GM21825 (cell line): ENCODE data around the gene TTC9B.

Experiments
- ATAC-seq: cut with Tn5 transposase; IDR thresholded peaks from one replicate; pipeline ENCODE4 v1.9.1; 2021; ENCODE audit warnings: mild to moderate bottlenecking, moderate library complexity; ENCODE audit not compliant: unreplicated experiment

Gene TTC9B

DNA sequence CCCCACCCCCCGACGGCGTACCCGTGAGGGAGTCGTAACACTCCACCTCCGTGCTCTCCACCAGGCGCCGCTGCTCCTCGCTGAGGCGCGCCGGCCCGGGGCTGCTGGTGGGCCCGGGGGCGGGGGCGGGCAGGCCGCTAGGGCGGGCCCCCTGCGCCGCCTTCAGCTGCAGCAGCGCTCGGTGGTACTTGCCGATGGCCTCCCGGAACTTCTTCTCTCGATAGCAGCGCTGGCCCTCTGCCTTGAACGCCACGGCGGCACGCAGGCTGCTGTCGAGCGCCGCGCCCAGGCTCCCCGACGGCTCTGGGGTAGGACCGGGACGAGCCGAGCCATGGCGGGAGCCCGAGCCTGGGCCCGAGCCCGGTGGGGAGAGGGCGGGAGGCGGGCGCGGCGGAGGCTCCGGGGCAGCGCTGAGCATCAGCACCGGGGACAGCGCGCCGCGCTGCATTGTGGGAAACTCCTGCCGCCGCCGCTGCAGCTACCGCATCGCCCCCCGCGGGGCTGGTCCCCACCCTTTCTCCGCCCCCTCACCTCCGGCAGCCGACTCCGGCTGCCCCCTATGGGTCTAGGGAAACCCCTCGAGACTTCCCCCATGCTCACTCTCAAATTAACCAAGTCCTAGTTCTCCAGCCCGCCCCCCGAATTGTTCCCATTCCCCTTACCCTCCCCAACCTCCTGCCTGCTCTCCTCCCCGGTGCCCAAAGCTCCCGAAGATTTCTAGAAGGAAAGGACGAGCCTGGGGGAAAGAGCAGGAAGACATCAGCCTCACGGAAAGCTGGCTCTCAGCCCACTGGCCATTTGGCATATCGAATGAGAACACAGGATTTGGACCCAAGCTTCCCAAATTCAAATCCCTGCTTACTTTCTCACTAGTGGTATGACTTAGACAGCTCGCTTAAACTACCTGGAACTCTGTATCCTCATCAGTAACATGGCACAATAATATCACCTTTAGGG, at the start of gene TTC9B:
Gene TTC9B, minus strand, starts transcription at position 451 of the 957 bp plus-strand sequence. Its CDS starts 3 bp downstream, at position 448.
- no peak for ATAC-seq

GRCh38 chr19:40267601-40267997, 49.4 kb upstream of the TTC9B start:
- ATAC-seq: no peak

DNA sequence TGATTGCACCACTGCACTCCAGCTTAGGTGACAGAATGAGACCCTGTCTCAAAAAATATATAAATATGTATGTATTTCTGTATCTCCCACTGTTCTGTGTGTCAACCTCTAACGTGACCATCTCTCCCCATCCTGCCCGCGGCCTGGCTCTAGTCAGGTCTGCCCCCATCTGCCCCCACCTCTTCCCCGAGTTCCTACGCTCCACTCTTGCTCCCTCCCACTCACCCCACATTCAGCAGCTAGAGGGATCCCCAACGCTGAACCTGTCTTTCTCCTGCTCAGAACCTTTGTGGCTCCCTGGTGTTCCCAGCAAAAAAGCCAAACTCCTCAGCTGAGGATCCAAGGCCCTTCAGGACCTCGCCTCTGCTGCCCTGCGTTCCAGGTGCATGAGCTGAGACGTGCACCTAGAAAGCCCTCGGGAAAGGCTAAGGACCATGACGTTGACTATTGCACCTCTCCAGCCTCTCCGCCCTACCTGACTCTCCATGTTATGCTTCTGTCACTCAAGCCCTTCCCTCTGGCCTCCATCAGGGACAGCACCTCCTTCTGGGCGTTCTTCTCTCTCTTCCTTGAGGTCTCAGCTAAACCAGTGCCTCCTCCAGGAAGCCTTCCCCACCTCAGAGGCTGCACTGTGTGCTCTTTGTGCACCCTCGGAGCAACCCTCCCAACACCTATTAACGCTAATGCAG, 48.9 kb upstream of the TTC9B start:
- ATAC-seq: no peak

DNA sequence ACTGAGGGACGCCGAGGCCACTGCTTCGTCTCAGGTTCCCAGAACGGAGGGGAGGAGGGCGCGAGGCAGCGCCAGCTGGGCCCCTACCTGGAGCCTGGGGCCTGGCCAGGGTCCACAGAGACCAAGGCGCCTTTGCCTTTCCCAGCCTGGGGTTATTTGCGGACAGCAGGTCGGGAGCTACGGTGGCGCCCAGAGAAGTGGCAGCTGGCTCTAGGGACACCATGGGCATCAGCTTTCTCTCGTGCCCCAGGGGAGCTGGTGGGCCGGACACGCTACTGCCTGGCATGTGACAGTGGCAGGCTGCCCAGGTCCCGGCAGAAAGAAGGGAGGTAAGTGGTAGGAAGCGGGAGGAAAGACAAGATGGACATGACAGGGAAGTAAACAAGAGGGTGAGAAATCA, 47.9 kb upstream of the TTC9B start:
- no peak for ATAC-seq

GRCh38 chr19:40265763-40266099, 47.5 kb upstream of the TTC9B start:
- ATAC-seq: no peak

- no peak for ATAC-seq
Measured at GRCh38 chr19:40265055-40265762, 47.0 kb upstream of the TTC9B start.

DNA sequence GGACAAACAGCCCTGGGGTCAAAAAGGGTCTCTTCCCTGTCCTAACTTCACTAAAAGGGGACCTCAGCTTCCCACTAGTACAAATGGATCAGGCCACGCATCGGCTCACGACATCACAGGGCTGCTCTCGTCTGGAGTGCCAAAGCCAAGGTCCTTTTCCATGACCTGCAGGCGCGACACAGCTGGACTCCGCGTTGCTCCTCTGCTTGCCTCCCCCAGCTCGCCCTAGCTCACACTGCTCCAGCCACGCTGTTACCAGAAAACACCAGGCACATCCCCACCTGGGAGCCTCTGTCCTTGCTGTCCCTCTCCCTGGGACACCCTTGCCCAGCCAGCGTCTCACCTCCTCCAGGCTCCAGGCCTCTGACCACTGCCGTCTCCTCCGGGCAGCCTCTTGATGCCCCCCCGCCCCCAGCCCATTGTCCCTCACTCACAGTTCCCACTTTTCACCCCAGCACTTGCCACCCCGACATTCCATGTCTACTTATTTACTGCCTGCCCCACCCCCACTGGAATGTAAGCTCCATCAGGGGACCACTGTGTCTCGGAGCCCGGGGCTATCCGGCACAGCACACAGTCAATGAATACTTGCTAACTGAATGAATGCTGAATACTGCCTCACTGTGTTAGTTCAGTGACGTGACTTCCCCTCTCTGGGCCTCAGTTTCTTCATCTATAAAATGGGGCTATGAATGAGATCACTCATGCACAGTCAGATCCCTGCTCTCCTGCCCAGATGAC, 46.3 kb upstream of the TTC9B start:
- no peak for ATAC-seq

DNA sequence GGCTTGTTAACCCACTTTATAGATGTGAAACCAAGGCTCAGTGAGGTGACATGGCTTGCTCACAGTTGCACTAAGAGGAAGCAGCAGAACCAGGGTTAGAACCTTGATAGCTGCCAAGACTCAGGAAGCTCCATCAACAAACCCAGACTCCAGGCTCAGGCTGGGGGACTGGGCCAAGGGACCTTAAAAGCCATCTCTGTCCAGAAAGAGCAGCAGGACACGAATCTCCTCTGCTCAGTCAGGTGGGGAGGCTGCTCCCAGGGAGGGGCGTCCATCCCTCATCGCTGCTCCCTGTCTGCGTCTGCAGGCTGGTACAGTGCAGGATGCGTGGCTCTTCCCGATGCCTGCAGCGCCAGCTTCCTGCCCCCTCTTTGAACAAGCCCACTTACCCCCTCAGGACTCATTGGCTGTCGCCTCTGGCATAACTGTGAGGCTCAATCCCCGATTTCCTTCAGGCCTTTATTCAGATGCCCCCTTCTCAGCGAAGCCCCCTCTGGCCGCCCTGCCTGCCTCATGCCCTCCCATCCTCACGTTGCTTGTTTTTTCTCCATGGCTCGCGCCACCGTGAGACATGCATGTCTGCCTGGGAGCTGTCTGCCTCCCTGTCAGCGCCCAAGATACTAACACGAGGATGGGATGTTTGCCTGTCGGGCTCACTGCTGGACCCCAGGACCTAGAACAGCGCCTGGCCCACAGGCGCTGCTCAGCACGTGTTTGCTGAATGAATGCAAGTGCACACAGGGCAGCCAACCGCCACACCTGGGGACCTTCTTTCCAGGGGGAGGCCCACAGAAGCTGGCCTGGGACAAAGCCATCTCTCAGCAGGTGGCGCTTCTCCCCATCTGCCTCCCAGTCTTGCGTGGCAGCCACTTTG, 45.5 kb upstream of the TTC9B start:
- ATAC-seq: no peak

DNA sequence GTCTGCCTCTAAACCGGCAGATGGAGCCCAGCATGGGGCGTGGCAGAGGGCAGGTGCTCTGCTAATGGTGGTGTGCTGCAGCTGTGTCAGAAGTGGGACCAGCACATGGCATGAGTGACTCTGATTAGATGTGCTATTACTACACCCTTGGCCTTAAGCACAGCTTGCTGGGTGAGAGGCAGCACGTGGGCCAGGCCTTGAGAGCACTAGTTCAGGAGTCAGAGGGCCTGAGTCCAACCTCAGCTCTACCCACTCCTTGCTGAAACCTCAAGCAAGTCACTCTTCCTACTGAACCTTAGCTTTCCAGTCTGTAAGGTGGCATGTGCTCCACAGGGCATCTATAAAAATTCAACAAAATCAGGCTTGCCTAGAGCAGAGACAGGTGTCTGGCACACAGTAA, 44.2 kb upstream of the TTC9B start:
- ATAC-seq: no peak

GRCh38 chr19:40261631-40262030, 43.4 kb upstream of the TTC9B start:
- ATAC-seq: no peak

DNA sequence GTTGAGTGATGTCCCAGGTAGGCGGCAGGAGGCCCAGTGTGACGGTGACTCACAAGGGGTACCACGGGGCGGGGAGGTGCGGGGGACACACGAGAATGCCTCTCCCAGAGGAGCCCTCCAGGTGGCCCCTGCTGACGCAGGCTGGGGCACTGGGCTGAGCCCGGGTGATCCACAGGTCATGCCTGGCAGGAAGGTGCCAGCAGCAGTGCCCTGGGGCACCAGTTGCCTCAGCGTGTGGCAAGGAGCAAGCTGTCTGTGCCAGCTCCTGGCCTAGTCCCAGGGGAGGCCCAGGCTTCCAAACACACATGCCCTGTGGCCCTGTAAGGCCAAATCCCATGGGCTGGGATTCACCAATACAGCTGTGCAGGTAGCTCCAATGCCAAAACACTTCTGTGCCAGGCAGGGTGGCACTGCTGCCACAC, 38.9 kb upstream of the TTC9B start:
- no peak for ATAC-seq

GRCh38 chr19:40256512-40256911, 38.3 kb upstream of the TTC9B start:
- no peak for ATAC-seq

DNA sequence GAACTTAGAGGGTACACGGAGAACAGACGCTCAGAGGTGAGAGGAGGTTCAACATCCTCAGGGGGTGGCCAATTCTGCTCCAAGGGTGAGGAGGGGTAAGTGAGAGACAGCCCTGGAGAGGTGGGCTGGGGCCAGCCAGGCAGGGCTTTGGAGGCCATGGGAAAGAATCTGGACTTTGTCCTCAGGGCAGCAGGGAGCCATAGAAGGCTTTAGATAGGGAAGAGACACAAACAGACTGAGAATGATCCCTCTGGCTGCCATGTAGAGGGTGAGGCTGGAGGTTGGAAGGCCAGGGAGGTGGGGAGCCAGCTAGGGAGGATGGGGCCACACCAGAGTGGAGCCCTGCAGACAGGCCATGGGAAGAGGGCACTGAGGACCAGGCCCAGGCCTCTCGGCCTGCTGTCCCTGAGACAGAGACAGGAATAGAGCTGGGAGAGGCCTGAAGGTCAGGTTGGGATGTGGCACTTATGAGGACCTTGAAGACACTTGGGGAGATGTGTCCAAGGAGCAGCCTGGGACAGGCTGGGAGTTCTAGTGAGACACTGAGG, 37.5 kb upstream of the TTC9B start:
- no peak for ATAC-seq

GRCh38 chr19:40254714-40255418, 36.7 kb upstream of the TTC9B start:
- no peak for ATAC-seq

DNA sequence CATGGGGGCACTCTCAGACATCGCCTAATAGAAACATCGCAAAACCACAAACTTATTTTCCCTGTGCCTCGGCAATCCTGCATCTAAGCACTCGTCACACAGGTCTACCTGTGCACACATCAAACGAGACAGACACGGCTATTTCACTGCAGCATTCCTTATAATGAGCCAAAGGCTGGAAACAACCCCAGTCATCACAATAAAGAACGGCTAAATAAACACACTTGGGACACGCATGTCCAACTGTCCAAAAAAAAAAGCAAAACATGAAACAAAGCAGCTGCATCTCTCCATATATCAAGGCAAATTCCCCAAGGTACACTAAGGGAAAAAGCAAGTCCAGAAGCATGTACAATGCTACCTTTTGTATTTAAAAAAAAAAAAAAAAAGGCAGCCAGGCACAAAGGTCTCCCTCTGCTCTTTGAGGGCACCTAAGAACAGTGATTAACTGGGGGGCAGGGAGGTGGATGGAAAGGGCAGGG, 35.5 kb upstream of the TTC9B start:
- no peak for ATAC-seq

DNA sequence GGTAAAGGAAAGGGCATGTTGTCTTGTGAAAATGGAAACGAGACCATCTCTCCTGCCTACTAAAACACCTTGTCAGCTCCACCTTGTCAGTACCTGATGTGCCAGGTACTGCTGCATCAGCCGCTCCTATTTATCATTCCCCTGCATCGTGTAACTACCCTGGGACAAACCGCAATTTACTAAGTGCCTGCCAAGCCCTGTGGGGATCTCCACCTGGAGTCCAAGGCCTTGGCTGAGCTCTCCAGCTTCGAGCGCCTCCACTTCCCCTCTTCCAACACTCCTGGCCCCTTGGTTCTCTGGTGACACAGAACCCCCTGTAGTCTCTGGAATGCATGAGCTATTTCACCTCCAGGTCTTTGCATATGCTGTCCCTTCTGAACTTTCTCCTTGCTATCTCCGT, 34.2 kb upstream of the TTC9B start:
- ATAC-seq: no peak

DNA sequence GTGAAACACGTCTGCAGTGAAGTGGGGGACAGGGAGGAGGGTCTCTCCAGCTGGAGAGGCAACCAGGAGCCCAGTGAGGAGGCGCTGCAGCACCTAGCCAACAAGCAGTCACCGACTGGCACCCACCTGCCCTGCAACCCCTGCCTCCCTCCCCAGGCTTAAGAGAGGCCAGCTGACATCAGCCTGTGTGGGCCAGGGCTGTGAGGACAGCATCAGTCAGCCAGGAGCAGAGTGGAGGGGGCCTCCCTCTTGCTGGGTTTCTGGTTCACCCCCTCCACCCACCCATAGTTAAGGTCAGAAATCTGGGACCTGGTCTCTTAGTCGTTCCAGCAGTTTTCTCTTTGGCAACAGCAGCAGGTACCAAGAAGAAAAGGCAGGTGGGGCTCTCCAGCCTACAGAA, 33.8 kb upstream of the TTC9B start:
- ATAC-seq: no peak

DNA sequence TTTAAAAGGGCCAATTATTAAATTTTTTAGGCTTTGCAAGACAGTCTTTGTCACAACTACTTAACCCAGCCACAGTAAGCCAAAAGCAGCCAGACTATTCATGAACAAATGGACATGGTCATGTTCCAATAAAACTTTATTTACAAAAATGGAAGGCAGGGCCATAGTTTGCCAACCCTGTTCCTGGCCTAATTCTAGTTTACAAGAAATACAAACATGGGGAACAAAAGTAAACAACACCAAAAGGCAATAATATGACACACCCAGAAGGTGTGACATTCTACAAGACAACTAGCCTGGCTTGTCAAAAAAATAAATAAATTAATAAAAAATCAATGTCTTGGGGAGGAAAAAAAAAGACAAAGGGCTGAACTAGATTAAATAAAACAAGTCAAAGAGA, 33.1 kb upstream of the TTC9B start:
- no peak for ATAC-seq

DNA sequence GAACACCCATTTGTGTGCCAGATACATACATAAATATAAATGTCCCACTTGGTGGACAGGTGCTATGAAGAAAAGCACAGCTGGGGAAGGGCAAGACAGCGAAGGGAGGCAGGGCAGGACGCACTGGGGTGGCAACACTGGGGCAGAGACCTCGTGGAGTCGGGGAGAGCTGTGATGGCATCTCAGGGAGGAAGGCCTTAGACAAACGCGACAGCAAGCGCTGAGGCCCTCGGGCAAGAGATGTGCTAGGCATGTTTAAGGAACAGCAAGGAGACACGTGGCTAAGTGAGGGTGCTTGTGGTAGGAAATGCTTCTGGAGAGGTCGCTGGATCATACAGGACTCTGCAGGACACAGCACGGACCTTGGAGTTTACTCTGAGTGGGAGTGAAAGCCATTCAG, 31.6 kb upstream of the TTC9B start:
- no peak for ATAC-seq
